GM23248 (cell line): Measurements from ENCODE around the gene DDB1. TPM values are rescaled to one million over a fixed set of nuclear protein-coding genes. Genes with fewer than 3 reads are reported as not detected.

Experiments
- DNase-seq: peaks from one replicate; pipeline ENCODE4 v3.0.0-alpha.2; 2015
- H2AFZ ChIP-seq: fragments of 200-600 bp; sonication (generic); 2 replicates; pipeline ENCODE4 v1.6.1; 2016; ENCODE audit warnings: antibody characterized with exemption
- H3F3A ChIP-seq: fragments of 200-600 bp; sonication (generic); 2 replicates; pipeline ENCODE4 v1.6.1; 2016; ENCODE audit warnings: mild to moderate bottlenecking, antibody characterized with exemption, mixed run types; ENCODE audit not compliant: insufficient read depth
- H3K27ac ChIP-seq: fragments of 200-600 bp; sonication (generic); 2 replicates; pipeline ENCODE4 v1.5.1; 2016; ENCODE audit warnings: mild to moderate bottlenecking
- H3K27me3 ChIP-seq: fragments of 200-600 bp; sonication (generic); replicated peaks from 2 replicates; pipeline ENCODE4 v1.6.1; 2016; ENCODE audit warnings: mild to moderate bottlenecking; ENCODE audit not compliant: insufficient read depth
- H3K36me3 ChIP-seq: fragments of 200-600 bp; sonication (generic); 2 replicates; pipeline ENCODE4 v1.6.1; 2016; ENCODE audit warnings: low read depth, mild to moderate bottlenecking
- H3K4me1 ChIP-seq: fragments of 200-600 bp; sonication (generic); 2 replicates; pipeline ENCODE4 v1.6.1; 2016; ENCODE audit warnings: mild to moderate bottlenecking; ENCODE audit not compliant: insufficient read depth
- H3K4me2 ChIP-seq: fragments of 200-600 bp; sonication (generic); one replicate; pipeline ENCODE4 v1.6.1; 2016; ENCODE audit warnings: mild to moderate bottlenecking; ENCODE audit not compliant: unreplicated experiment
- H3K4me3 ChIP-seq: fragments of 200-600 bp; sonication (generic); 2 replicates; pipeline ENCODE4 v1.5.1; 2016; ENCODE audit warnings: mild to moderate bottlenecking
- H3K79me2 ChIP-seq: fragments of 200-600 bp; sonication (generic); 2 replicates; pipeline ENCODE4 v1.6.1; 2016; ENCODE audit warnings: mild to moderate bottlenecking; ENCODE audit not compliant: insufficient read depth
- H3K9ac ChIP-seq: fragments of 200-600 bp; sonication (generic); 2 replicates; pipeline ENCODE4 v1.6.1; 2016; ENCODE audit warnings: mild to moderate bottlenecking
- H3K9me2 ChIP-seq: fragments of 200-600 bp; sonication (generic); 2 replicates; pipeline ENCODE4 v1.6.1; 2016; ENCODE audit warnings: mixed run types, mild to moderate bottlenecking, moderate library complexity; ENCODE audit not compliant: insufficient read depth
- H3K9me3 ChIP-seq: fragments of 200-600 bp; sonication (generic); one replicate; pipeline ENCODE4 v1.6.1; 2017; ENCODE audit warnings: low read depth
- H4K20me1 ChIP-seq: fragments of 200-600 bp; sonication (generic); 2 replicates; pipeline ENCODE4 v1.6.0; 2016; ENCODE audit not compliant: insufficient read depth
- EZH2 ChIP-seq: fragments of 200-600 bp; sonication (generic); IDR thresholded peaks from 2 replicates; pipeline ENCODE4 v1.6.1; 2018; ENCODE audit warnings: antibody characterized with exemption, mild to moderate bottlenecking; ENCODE audit not compliant: insufficient read depth, poor library complexity, severe bottlenecking
- EZH2phosphoT487 ChIP-seq: fragments of 200-600 bp; sonication (generic); IDR thresholded peaks from 2 replicates; pipeline ENCODE4 v1.6.1; 2018; ENCODE audit warnings: antibody characterized with exemption, moderate library complexity, mild to moderate bottlenecking, low read depth; ENCODE audit not compliant: insufficient read depth
- WGBS, 2 experiments: methylation state at CpG; one replicate each; pipeline ENCODE4 v1.1.6; 2015 to 2017; ENCODE audit warnings: low lambda C conversion rate in 2 of 2, low coverage in 1 of 2; ENCODE audit errors: missing lambda C conversion rate in 2 of 2; 5-methylcytosine and 5-hydroxymethylcytosine counted together
- in situ Hi-C: fragments of 300-500 bp; cut with MboI; formaldehyde crosslinking; loops from 2 replicates; pipeline ENCODE4 v1.15.0; 2020
- polyA plus RNA-seq: library from polyadenylated mRNA; unstranded; fragments of >200 nt; fragmentation: Nextera tagmentation; extraction: Ambion mirVana; gene quantifications from 2 replicates; pipeline ENCODE4 v1.2.1, GENCODE V29; 2016
- total RNA-seq: library from RNA; depleted of rRNA; stranded (reverse); fragments of >200 nt; shearing (Covaris generic); gene quantifications from 2 replicates; pipeline ENCODE4 v1.2.3, GENCODE V29; 2014; rRNA removed

Gene DDB1
- total RNA-seq (229 and 252 TPM in 2 replicates), polyA plus RNA-seq (160 and 162 TPM in 2 replicates)

DNA sequence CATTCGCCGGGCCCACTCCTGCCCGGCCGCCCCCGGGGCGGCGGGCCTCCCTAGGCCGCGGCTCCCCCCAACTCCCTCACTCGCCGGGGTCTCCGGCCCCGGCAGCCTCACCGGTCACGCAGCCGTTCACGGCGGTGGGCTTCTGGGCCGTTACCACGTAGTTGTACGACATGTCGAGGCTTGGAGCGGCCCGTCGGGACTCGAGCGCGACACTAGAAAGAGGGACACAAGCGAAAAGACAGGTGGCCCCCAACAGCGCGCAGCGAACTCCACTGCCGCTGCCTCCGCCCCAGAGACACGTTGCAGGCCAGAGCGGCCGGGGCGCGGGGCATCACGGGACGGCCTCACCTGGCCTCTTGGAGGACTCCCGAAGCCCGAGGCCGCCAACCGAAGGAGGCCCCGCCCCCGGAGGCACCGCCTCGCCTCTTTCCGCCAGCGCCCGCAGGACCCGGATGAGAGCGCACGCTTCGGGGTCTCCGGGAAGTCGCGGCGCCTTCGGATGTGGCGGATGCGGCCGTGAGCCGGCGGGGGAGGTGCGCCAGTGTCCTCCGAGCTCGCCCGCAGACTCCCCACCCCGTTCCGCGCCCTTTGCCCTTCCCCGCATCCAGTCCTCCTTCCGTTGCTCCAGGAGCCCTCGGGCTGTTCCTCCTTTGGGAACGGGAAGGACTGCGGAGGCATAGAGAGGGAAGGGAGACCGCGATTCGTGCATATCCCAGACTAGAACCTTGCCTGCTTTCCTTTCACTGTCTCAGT, at the start of gene DDB1, which contains the start of gene TKFC:
Gene DDB1 (minus strand): TSS at position 309 of the 753 bp plus-strand sequence. CDS start 137 bp downstream, at position 172.
Gene TKFC (plus strand): TSS at position 432 of the 753 bp plus-strand sequence. CDS start 1,501 bp downstream, outside the sequence.
- Histone ChIP-seq H3K79me2 (peaks cover 50% of the 10 kb centered on the region), H3K9ac (peak within 1 kb of the TSS; percentile 100), H3K4me2 (peak within 1 kb of the TSS; percentile 98), H3K9me2 (no peaks in the 10 kb centered on the region), H2AFZ (peak within 1 kb of the TSS; percentile 84), H3K36me3 (peaks cover 7% of the 10 kb centered on the region; the same call in 1 of the 2 replicates), H4K20me1 (no peaks in the 10 kb centered on the region), H3K27me3 (no peaks in the 10 kb centered on the region), H3K9me3 (no peaks in the 10 kb centered on the region), H3K4me3 (peak within 1 kb of the TSS; percentile 93), H3K4me1 (peaks cover 33% of the 10 kb centered on the region), H3F3A (peaks cover 45% of the 10 kb centered on the region), H3K27ac (peak within 1 kb of the TSS; percentile 92)
- TF ChIP-seq EZH2 = no peak
- no peak for TF ChIP-seq EZH2phosphoT487
- DNase-seq = peak; percentile 95
- WGBS, 2 experiments = 1% methylated on average over 61 to 68 of the region's 81 CpGs
- in situ Hi-C loops = no loop called here

DNA sequence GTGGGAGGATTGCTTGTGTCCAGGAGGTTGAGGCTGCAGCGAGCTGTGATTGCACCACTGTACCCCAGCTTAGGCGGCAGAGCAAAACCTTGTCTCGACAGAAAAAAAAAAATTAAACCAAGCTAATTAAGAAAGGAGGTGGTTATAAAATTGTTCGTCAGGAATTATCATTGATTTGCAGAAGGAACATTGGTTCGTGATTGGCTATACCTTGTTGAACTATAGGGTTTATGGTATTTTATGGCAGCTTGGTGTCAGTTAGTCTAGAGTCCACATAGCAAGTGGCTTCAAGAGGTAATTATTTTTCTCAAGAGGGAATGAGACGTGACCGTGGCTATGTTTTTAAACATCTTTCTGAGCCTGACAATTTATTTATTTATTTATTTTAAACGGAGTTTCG, 48.0 kb upstream of the DDB1 start:
- Histone ChIP-seq H3K4me2 (no peak overlapping the region), H3K9ac (no peak overlapping the region), H3F3A (peaks cover 40% of the 10 kb centered on the region), H3K27ac (no peak overlapping the region), H3K4me1 (peaks cover 26% of the 10 kb centered on the region), H3K9me3 (no peaks in the 10 kb centered on the region), H3K79me2 (no peaks in the 10 kb centered on the region), H3K36me3 (peaks cover 2% of the 10 kb centered on the region; the same call in 1 of the 2 replicates), H3K4me3 (no peak overlapping the region), H4K20me1 (no peaks in the 10 kb centered on the region), H2AFZ (no peak overlapping the region), H3K27me3 (no peaks in the 10 kb centered on the region), H3K9me2 (no peaks in the 10 kb centered on the region)
- whole genome bisulfite sequencing, 2 experiments = 94 to 97% methylated on average over 9 of the region's 9 CpGs
- DNase-seq = no peak
- TF ChIP-seq EZH2phosphoT487 = no peak
- no peak for TF ChIP-seq EZH2
- in situ Hi-C loops = loop anchor here (10.0 kb wide), 1 partner anchor 116 kb away; no protein-coding TSS in a partner anchor

DNA sequence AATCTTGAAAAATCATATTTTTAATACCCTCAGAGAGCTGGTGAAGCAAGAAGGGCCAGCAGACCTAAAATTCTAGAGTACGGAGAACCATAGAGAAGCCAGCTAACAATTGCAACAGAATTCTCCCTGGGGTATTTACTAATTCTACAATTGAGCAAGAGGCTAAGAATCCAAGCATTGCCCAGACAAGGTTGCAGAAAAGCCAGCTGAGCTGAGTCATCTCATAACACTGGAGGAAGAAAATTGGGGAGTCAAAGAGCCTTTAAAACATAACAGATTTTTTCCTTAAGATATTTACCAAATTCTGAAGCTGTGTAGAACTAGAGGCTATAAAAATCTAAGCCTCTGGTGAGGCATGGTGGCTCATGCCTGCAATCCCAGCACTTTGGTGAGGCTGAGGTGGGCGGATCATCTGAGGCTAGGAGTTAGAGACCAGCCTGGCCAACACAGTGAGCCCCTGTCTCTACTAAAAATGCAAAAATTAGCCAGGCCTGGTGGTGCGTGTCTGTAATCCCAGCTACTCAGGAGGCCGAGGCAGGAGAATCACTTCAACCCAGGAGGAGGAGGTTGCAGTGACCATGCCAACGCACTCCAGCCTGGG, 45.9 kb upstream of the DDB1 start:
- peak; percentile 99 for DNase-seq
- in situ Hi-C loops = no loop called here
- Histone ChIP-seq H3K27ac (peak overlapping the region; percentile 92), H3K27me3 (no peaks in the 10 kb centered on the region), H3K4me2 (peak overlapping the region; percentile 74), H3K36me3 (peaks cover 7% of the 10 kb centered on the region; the same call in 1 of the 2 replicates), H3K9me3 (no peaks in the 10 kb centered on the region), H3K9me2 (no peaks in the 10 kb centered on the region), H4K20me1 (no peaks in the 10 kb centered on the region), H3K4me1 (peaks cover 26% of the 10 kb centered on the region), H3K4me3 (peak overlapping the region; percentile 45), H3K79me2 (no peaks in the 10 kb centered on the region), H3K9ac (peak overlapping the region; percentile 68), H3F3A (peaks cover 40% of the 10 kb centered on the region), H2AFZ (peak overlapping the region; percentile 27)
- TF ChIP-seq EZH2 = no peak
- TF ChIP-seq EZH2phosphoT487 = no peak
- WGBS, 2 experiments = 8 to 10% methylated on average over 5 of the region's 5 CpGs

DNA sequence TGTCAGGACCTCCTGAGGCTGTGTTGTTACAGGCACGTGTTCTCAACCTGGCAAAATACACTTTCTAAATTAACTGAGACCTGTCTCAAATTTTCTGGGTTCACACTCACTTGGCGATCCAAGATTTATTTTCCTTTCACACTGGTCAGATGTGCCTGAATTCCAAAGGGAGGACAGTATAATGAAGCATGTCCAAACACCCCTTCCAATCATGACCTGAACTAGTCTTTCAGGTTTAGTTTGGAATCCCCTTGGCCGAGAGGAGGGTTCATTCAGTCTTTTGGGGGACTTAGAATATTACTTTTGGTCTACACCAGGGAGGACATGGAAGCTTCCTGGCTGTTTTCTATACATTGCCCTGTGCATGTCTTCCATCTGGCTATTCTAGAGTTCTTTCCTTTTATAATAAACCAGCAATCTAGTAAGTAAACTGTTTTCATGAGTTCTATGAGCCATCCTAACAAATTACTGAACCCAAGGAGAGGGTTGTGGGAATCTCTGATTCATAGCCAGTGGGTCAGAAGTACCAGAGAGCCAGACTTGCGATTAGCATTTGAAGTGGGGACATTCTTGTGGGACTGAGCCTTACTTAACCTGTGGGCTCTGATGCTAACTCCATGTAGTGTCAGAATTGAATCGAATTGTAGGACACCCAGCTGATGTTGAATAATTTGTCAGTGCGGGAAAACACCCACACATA, 44.7 kb upstream of the DDB1 start:
- Histone ChIP-seq H3K4me3 (no peak overlapping the region), H3K4me1 (peaks cover 26% of the 10 kb centered on the region), H3K27me3 (no peaks in the 10 kb centered on the region), H2AFZ (no peak overlapping the region), H3K9ac (peak overlapping the region; percentile 62), H3K79me2 (no peaks in the 10 kb centered on the region), H3K36me3 (peaks cover 14% of the 10 kb centered on the region; the same call in 1 of the 2 replicates), H3K27ac (peak overlapping the region; percentile 92), H3K9me2 (no peaks in the 10 kb centered on the region), H3K9me3 (no peaks in the 10 kb centered on the region), H3F3A (peaks cover 40% of the 10 kb centered on the region), H4K20me1 (no peaks in the 10 kb centered on the region), H3K4me2 (peak overlapping the region; percentile 73)
- TF ChIP-seq EZH2phosphoT487 (no peak), EZH2 (no peak)
- peak; percentile 80 for DNase-seq
- in situ Hi-C loops = no loop called here
- WGBS, 2 experiments = 65 to 68% methylated on average over 6 of the region's 6 CpGs
